SK-N-SH (cell line): ENCODE measurements around the gene CDH4. TPM values are rescaled to one million over a fixed set of nuclear protein-coding genes. Genes with fewer than 3 reads are reported as not detected.

Experiments used
- CTCF ChIA-PET: fragments of 300-600, 350-600 bp; formaldehyde crosslinking; extraction: SDS; loops from one replicate; lab custom pipeline; 2021; lab: Yijun Ruan, JAX
- POLR2A ChIA-PET: fragments of 350-600 bp; sonication (Branson Sonifier 250); formaldehyde crosslinking; extraction: SDS; loops from one replicate; lab custom pipeline; 2020; ENCODE audit warnings: antibody characterized with exemption, inconsistent platforms; lab: Yijun Ruan, JAX
- DNase-seq: peaks from one replicate; pipeline ENCODE4 v3.0.0; 2012
- H2AFZ ChIP-seq: fragments of 200-600 bp; sonication (generic); 2 replicates; pipeline ENCODE4 v1.8.1; 2016; ENCODE audit warnings: antibody characterized with exemption, mild to moderate bottlenecking, low read depth
- H3F3A ChIP-seq: fragments of 200-600 bp; sonication (generic); replicated peaks from 2 replicates; pipeline ENCODE3; 2016; ENCODE audit warnings: antibody characterized with exemption, mild to moderate bottlenecking; ENCODE audit not compliant: insufficient read depth
- H3K27ac ChIP-seq, 2 experiments: fragments of 200-500 bp in 1 of 2; fragments of 200-600 bp in 1 of 2; sonication (Bioruptor generic) in 1 of 2; sonication (generic), shearing (Covaris generic) in 1 of 2; 2 replicates each; pipeline versions ENCODE4 v1.5.1 to v1.6.1; 2014 to 2016; ENCODE audit warnings: low read depth in 2 of 2, inconsistent platforms in 1 of 2, low read length in 1 of 2, mild to moderate bottlenecking in 1 of 2, mixed read lengths in 1 of 2
- H3K27me3 ChIP-seq: fragments of 200-600 bp; sonication (generic), shearing (Covaris generic); 2 replicates; pipeline ENCODE4 v1.6.1; 2016; ENCODE audit warnings: mixed run types; ENCODE audit not compliant: insufficient read depth
- H3K36me3 ChIP-seq, 2 experiments: fragments of 200-500 bp in 1 of 2; fragments of 200-600 bp in 1 of 2; sonication (Bioruptor generic) in 1 of 2; sonication (generic) in 1 of 2; replicated peaks in 1 of 2; 2 replicates each; pipeline versions ENCODE3 to v1.5.1; 2014 to 2016; ENCODE audit warnings: low read length in 1 of 2, mild to moderate bottlenecking in 1 of 2; ENCODE audit not compliant: insufficient read depth in 2 of 2, control insufficient read depth in 1 of 2
- H3K4me1 ChIP-seq, 2 experiments: fragments of 200-500 bp in 1 of 2; fragments of 200-600 bp in 1 of 2; sonication (Bioruptor generic) in 1 of 2; sonication (generic), shearing (Covaris generic) in 1 of 2; 2 replicates each; pipeline versions ENCODE4 v1.5.1 to v1.6.1; 2014 to 2016; ENCODE audit warnings: low read depth in 1 of 2, low read length in 1 of 2, mixed run types in 1 of 2; ENCODE audit not compliant: insufficient read depth in 2 of 2, control insufficient read depth in 1 of 2
- H3K4me2 ChIP-seq: fragments of 200-600 bp; sonication (generic), shearing (Covaris generic); 2 replicates; pipeline ENCODE4 v1.6.1; 2017; ENCODE audit warnings: mixed run types
- H3K4me3 ChIP-seq, 2 experiments: fragments of 200-500 bp in 1 of 2; fragments of 200-600 bp in 1 of 2; sonication (Bioruptor generic) in 1 of 2; sonication (generic), shearing (Covaris generic) in 1 of 2; 2 replicates each; pipeline versions ENCODE4 v1.5.1 to v1.8.1; 2014 to 2016; ENCODE audit warnings: low read depth in 2 of 2, inconsistent platforms in 1 of 2, low read length in 1 of 2, mild to moderate bottlenecking in 1 of 2, mixed read lengths in 1 of 2, moderate library complexity in 1 of 2
- H3K79me2 ChIP-seq: fragments of 200-600 bp; sonication (generic); 2 replicates; pipeline ENCODE4 v1.8.1; 2017; ENCODE audit warnings: mild to moderate bottlenecking; ENCODE audit not compliant: insufficient read depth
- H3K9ac ChIP-seq: fragments of 200-600 bp; sonication (generic); 2 replicates; pipeline ENCODE4 v1.6.1; 2017; ENCODE audit warnings: mixed run types
- H3K9me2 ChIP-seq: fragments of 200-600 bp; sonication (generic); 2 replicates; pipeline ENCODE4 v1.6.1; 2017; ENCODE audit warnings: mixed run types
- H3K9me3 ChIP-seq: fragments of 200-600 bp; sonication (generic); 2 replicates; pipeline ENCODE4 v1.6.1; 2017; ENCODE audit warnings: mixed run types, mild to moderate bottlenecking, moderate library complexity
- H4K20me1 ChIP-seq: fragments of 200-600 bp; sonication (generic); 2 replicates; pipeline ENCODE4 v1.6.1; 2017; ENCODE audit warnings: mild to moderate bottlenecking, mixed run types; ENCODE audit not compliant: insufficient read depth
- CHD2 ChIP-seq: fragments of 150-350 bp; IDR thresholded peaks from 2 replicates; pipeline ENCODE4 v1.6.1; 2018; ENCODE audit warnings: low read length; ENCODE audit not compliant: partially characterized antibody
- ELF1 ChIP-seq: IDR thresholded peaks from 2 replicates; pipeline ENCODE4 v1.4.0; 2012
- EZH2phosphoT487 ChIP-seq: fragments of 200-600 bp; sonication (generic); IDR thresholded peaks from 2 replicates; pipeline ENCODE4 v1.6.1; 2017; ENCODE audit warnings: low read depth, mixed run types, mild to moderate bottlenecking, antibody characterized with exemption, moderate library complexity, borderline replicate concordance
- FOSL2 ChIP-seq: IDR thresholded peaks from 2 replicates; pipeline ENCODE4 v1.4.0; 2012; ENCODE audit warnings: low read depth, mild to moderate bottlenecking, moderate library complexity, borderline replicate concordance
- FOXM1 ChIP-seq: IDR thresholded peaks from 2 replicates; pipeline ENCODE4 v1.4.0; 2012; ENCODE audit warnings: low read depth, mild to moderate bottlenecking
- GABPA ChIP-seq: IDR thresholded peaks from 2 replicates; pipeline ENCODE4 v1.4.0; 2012; ENCODE audit warnings: low read depth, mild to moderate bottlenecking
- GATA2 ChIP-seq: sonication (generic); formaldehyde crosslinking; IDR thresholded peaks from 2 replicates; pipeline ENCODE4 v1.5.0; 2020; ENCODE audit warnings: mild to moderate bottlenecking, missing genetic modification reagents
- JUND ChIP-seq: IDR thresholded peaks from 2 replicates; pipeline ENCODE4 v1.4.0; 2012
- MEF2A ChIP-seq: IDR thresholded peaks from 2 replicates; pipeline ENCODE4 v1.4.0; 2012; ENCODE audit warnings: low read depth, borderline replicate concordance
- NFIC ChIP-seq: IDR thresholded peaks from 2 replicates; pipeline ENCODE4 v1.4.0; 2012; ENCODE audit warnings: borderline replicate concordance
- POLR2AphosphoS5 ChIP-seq: IDR thresholded peaks from 2 replicates; pipeline ENCODE4 v1.6.1; 2012; ENCODE audit warnings: low read depth, low read length
- RAD21 ChIP-seq: IDR thresholded peaks from 2 replicates; pipeline ENCODE4 v1.6.1; 2012; ENCODE audit warnings: mild to moderate bottlenecking, low read length
- RCOR1 ChIP-seq: fragments of 150-350 bp; IDR thresholded peaks from 2 replicates; pipeline ENCODE4 v1.6.1; 2017; ENCODE audit warnings: antibody characterized with exemption, low read length
- RXRA ChIP-seq: IDR thresholded peaks from 2 replicates; pipeline ENCODE4 v1.4.0; 2012; ENCODE audit warnings: low read depth, mild to moderate bottlenecking, borderline replicate concordance
- SIN3A ChIP-seq: IDR thresholded peaks from 2 replicates; pipeline ENCODE4 v1.6.1; 2012; ENCODE audit warnings: low read depth, mild to moderate bottlenecking, low read length, moderate library complexity, borderline replicate concordance
- TAF1 ChIP-seq: IDR thresholded peaks from 2 replicates; pipeline ENCODE4 v1.6.1; 2012; ENCODE audit warnings: low read depth, mild to moderate bottlenecking, low read length, moderate library complexity, borderline replicate concordance
- TEAD4 ChIP-seq: IDR thresholded peaks from 2 replicates; pipeline ENCODE4 v1.4.0; 2012; ENCODE audit warnings: mild to moderate bottlenecking, borderline replicate concordance; ENCODE audit not compliant: insufficient read depth
- WGBS: methylation state at CpG from one replicate; pipeline ENCODE4 v1.1.6; 2017; ENCODE audit warnings: low lambda C conversion rate; 5-methylcytosine and 5-hydroxymethylcytosine counted together
- polyA plus RNA-seq, 3 experiments: library from polyadenylated mRNA; depleted of rRNA; stranded (reverse); fragments of >200 nt; gene quantifications; 2 replicates each; pipeline ENCODE4 v1.2.3, GENCODE V29; 2012
- TF ChIP-seq, protein P1 (sequence below): fragments of 200-600 bp; sonication (generic); IDR thresholded peaks from 2 replicates; pipeline ENCODE4 v1.6.1; 2017; ENCODE audit warnings: antibody characterized with exemption, mild to moderate bottlenecking, moderate library complexity
- TF ChIP-seq, protein P2 (sequence below): IDR thresholded peaks from 2 replicates; pipeline ENCODE4 v1.4.0; 2012; ENCODE audit warnings: low read depth, borderline replicate concordance
- TF ChIP-seq, protein P3 (sequence below): IDR thresholded peaks from 2 replicates; pipeline ENCODE4; 2012
- TF ChIP-seq, protein P4 (sequence below): fragments of 150-350 bp; IDR thresholded peaks from 2 replicates; pipeline ENCODE4 v1.6.1; 2017; ENCODE audit warnings: antibody characterized with exemption, low read length, low read depth, borderline replicate concordance
- TF ChIP-seq, protein P5 (sequence below): IDR thresholded peaks from 2 replicates; pipeline ENCODE4 v1.4.0; 2012; ENCODE audit warnings: low read depth, borderline replicate concordance

The CDH4 gene
- polyA plus RNA-seq, 1 of the 3 experiments (the other 2 are of a cell fraction) = not detected

DNA sequence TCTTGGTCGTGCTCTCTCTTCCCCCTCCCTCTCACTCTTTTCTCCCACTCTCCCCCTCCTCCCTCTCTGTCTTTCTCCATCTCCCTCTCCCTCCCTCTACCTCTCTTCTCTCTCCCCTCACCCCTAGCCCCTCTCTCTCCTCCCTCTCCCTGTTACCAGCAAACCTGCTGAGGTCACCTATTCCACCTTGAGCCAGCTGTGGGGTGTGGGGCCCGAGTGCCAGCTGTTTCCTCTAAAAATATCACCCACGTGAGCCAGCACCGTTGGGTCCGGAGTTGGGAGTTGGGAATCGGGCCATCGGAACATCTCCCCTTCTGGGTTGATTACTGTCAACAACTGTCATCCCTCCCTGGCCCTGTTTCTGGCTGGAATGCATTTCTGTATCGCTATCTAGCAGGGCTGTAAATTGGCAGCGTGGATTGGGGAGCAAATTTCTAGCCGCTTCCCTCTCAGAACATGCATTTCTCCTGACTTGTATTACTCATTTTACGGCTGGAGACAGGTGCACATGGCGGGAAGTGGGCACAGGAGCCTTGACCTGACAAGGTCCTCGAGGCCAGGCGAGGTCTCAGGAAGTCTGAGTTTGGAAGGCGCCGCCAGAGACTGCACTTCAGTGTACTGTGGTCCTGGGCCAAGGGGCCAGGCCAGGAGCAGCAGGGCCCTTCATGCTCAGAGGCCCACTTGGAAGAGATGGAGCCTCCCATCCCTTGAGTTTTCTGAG, 165.3 kb downstream of the CDH4 start (continued):
- TF ChIP-seq MEF2A = no peak
- no peak for TF ChIP-seq EZH2phosphoT487
- TF ChIP-seq, protein P1, sequence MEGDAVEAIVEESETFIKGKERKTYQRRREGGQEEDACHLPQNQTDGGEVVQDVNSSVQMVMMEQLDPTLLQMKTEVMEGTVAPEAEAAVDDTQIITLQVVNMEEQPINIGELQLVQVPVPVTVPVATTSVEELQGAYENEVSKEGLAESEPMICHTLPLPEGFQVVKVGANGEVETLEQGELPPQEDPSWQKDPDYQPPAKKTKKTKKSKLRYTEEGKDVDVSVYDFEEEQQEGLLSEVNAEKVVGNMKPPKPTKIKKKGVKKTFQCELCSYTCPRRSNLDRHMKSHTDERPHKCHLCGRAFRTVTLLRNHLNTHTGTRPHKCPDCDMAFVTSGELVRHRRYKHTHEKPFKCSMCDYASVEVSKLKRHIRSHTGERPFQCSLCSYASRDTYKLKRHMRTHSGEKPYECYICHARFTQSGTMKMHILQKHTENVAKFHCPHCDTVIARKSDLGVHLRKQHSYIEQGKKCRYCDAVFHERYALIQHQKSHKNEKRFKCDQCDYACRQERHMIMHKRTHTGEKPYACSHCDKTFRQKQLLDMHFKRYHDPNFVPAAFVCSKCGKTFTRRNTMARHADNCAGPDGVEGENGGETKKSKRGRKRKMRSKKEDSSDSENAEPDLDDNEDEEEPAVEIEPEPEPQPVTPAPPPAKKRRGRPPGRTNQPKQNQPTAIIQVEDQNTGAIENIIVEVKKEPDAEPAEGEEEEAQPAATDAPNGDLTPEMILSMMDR = no peak
- no peak for TF ChIP-seq GABPA
- no peak for TF ChIP-seq SIN3A
- no peak for TF ChIP-seq CHD2
- TF ChIP-seq, protein P2, sequence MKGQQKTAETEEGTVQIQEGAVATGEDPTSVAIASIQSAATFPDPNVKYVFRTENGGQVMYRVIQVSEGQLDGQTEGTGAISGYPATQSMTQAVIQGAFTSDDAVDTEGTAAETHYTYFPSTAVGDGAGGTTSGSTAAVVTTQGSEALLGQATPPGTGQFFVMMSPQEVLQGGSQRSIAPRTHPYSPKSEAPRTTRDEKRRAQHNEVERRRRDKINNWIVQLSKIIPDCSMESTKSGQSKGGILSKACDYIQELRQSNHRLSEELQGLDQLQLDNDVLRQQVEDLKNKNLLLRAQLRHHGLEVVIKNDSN = no peak
- TF ChIP-seq TEAD4 = no peak
- no peak for TF ChIP-seq FOSL2
- TF ChIP-seq GATA2 = no peak

DNA sequence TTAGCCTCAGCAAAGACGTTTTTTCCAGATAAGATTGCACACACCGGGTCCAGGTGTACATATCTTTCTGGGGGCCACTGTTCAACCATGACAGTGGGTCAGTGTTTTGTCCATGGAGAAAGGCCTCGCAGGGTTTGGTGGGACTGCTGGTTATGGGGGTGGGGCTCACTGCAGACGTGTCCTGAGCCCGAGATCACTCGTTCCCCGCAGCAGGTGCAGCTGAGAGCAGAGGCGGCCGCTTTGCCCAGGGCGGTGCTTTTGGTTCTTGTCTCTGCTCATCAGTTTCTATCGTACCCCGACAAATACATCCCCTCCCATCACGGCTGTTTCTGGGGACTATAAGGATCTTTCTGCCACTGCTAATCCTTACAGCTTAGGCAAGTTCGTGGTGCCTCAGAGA, 166.9 kb downstream of the CDH4 start:
- H4K20me1 ChIP-seq = no peaks in the 10 kb centered on the region

More for the DNA sequence above, 166.9 kb downstream of the CDH4 start:
- H3K79me2 ChIP-seq = no peaks in the 10 kb centered on the region
- H3K4me3 ChIP-seq = no peak overlapping the region
- WGBS = 66% methylated on average over 14 of the region's 14 CpGs
- no peak overlapping the region for H3K27ac ChIP-seq
- CTCF ChIA-PET = no interaction called here
- no peak for DNase-seq
- H3F3A ChIP-seq = no peaks in the 10 kb centered on the region
- H3K4me2 ChIP-seq = no peak overlapping the region
- H3K9ac ChIP-seq = no peak overlapping the region
- TF ChIP-seq SIN3A (no peak), NFIC (no peak), RXRA (no peak), POLR2AphosphoS5 (no peak), TAF1 (no peak), FOSL2 (no peak), FOXM1 (no peak), RAD21 (no peak), ELF1 (no peak), JUND (no peak), RCOR1 (no peak)
- TF ChIP-seq, protein P3, sequence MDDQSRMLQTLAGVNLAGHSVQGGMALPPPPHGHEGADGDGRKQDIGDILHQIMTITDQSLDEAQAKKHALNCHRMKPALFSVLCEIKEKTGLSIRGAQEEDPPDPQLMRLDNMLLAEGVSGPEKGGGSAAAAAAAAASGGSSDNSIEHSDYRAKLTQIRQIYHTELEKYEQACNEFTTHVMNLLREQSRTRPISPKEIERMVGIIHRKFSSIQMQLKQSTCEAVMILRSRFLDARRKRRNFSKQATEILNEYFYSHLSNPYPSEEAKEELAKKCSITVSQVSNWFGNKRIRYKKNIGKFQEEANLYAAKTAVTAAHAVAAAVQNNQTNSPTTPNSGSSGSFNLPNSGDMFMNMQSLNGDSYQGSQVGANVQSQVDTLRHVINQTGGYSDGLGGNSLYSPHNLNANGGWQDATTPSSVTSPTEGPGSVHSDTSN = no peak
- TF ChIP-seq, protein P4, sequence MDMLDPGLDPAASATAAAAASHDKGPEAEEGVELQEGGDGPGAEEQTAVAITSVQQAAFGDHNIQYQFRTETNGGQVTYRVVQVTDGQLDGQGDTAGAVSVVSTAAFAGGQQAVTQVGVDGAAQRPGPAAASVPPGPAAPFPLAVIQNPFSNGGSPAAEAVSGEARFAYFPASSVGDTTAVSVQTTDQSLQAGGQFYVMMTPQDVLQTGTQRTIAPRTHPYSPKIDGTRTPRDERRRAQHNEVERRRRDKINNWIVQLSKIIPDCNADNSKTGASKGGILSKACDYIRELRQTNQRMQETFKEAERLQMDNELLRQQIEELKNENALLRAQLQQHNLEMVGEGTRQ = no peak
- TF ChIP-seq, protein P5, sequence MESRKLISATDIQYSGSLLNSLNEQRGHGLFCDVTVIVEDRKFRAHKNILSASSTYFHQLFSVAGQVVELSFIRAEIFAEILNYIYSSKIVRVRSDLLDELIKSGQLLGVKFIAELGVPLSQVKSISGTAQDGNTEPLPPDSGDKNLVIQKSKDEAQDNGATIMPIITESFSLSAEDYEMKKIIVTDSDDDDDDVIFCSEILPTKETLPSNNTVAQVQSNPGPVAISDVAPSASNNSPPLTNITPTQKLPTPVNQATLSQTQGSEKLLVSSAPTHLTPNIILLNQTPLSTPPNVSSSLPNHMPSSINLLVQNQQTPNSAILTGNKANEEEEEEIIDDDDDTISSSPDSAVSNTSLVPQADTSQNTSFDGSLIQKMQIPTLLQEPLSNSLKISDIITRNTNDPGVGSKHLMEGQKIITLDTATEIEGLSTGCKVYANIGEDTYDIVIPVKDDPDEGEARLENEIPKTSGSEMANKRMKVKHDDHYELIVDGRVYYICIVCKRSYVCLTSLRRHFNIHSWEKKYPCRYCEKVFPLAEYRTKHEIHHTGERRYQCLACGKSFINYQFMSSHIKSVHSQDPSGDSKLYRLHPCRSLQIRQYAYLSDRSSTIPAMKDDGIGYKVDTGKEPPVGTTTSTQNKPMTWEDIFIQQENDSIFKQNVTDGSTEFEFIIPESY = no peak
- POLR2A ChIA-PET = no interaction called here
- no peaks in the 10 kb centered on the region for H3K9me2 ChIP-seq
- no peaks in the 10 kb centered on the region for H3K9me3 ChIP-seq
- H2AFZ ChIP-seq = no peak overlapping the region
- no peaks in the 10 kb centered on the region; a peak in 1 of 4 replicates for H3K4me1 ChIP-seq
- no peaks in the 10 kb centered on the region for H3K36me3 ChIP-seq
- no peaks in the 10 kb centered on the region for H3K27me3 ChIP-seq
